ENCODE results near the gene EPB42. TPM values are rescaled to one million over a fixed set of nuclear protein-coding genes. Genes with fewer than 3 reads are reported as not detected.

The EPB42 gene
- total RNA-seq, 1 experiment from 2014 or later = not detected

DNA sequence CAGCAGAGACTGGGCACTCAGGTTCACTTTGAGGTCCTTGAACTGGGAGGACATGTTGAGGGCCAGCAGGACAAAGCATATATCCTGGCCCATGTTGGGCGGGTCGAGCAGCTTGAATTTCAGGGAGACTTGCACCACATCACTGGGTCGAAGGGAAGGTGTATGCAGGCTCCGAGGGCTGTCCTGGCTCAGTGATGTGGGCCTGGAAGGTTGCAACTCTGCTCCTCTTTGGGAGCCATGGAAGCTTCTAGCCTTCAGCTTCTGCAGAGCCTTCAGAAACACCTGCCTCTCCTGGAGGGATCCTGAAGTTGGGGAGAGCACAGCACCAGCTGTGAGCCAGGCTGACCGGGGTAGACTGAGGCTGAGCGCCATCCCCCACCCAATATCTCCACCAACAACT is 14.7 kb upstream of the EPB42 start:
- Histone ChIP-seq H2BK5ac (ENCODE audit: insufficient read length, low read length) (no peak overlapping the region), H3K79me1 (ENCODE audit: insufficient read depth, low read depth, low read length, poor library complexity, severe bottlenecking) (no peaks in the 10 kb centered on the region), H2AK5ac (ENCODE audit: insufficient read length, low read length) (no peak overlapping the region), H4K91ac (ENCODE audit: insufficient read length, low read depth, low read length) (no peak overlapping the region), H4K5ac (ENCODE audit: insufficient read length, low read depth, low read length) (no peak overlapping the region), H3K4me2 (ENCODE audit: insufficient read depth, insufficient read length, low read length) (no peak overlapping the region), H2BK15ac (ENCODE audit: low read depth, low read length) (no peak overlapping the region), H3K9me3 (ENCODE audit: control insufficient read depth, low read depth, low read length) (no peaks in the 10 kb centered on the region), H3K27ac (ENCODE audit: insufficient read length, low read depth, low read length) (no peak overlapping the region), H3K79me2 (ENCODE audit: insufficient read depth, low read length) (no peaks in the 10 kb centered on the region), H2BK12ac (ENCODE audit: insufficient read length, low read depth, low read length) (no peak overlapping the region), H3K23ac (ENCODE audit: insufficient read length, low read depth, low read length) (no peak overlapping the region), H2BK20ac (ENCODE audit: low read depth, low read length, poor library complexity, severe bottlenecking) (no peak overlapping the region), H2BK120ac (ENCODE audit: low read depth, low read length, poor library complexity, severe bottlenecking) (no peak overlapping the region), H4K8ac (replicated peaks; ENCODE audit: insufficient read length, low read depth, low read length) (no peak overlapping the region), H3K56ac (ENCODE audit: insufficient read length, low read depth, low read length) (no peak overlapping the region), H3K9ac (ENCODE audit: extremely low read depth, insufficient read length, low read length) (no peak overlapping the region), H3T11ph (ENCODE audit: low read length) (no peak overlapping the region), H3K23me2 (ENCODE audit: insufficient read length, low read depth, low read length, poor library complexity, severe bottlenecking) (no peaks in the 10 kb centered on the region), H2AFZ (ENCODE audit: low read length) (no peak overlapping the region), H3K4ac (ENCODE audit: low read depth, low read length) (no peak overlapping the region), H4K20me1 (ENCODE audit: control insufficient read depth, insufficient read depth, insufficient read length) (no peaks in the 10 kb centered on the region), H3K14ac (ENCODE audit: insufficient read depth, low read length) (no peak overlapping the region), H3K4me1 (ENCODE audit: insufficient read depth, low read length) (no peaks in the 10 kb centered on the region), H3K18ac (ENCODE audit: insufficient read length, low read depth, low read length) (no peak overlapping the region), H3K27me3 (ENCODE audit: insufficient read depth, low read length) (no peaks in the 10 kb centered on the region)
- peaks cover 13% of the 10 kb centered on the region for H3K27me3 Mint-ChIP-seq (ENCODE audit: low read depth)
- 0 out of 4 replicates have a peak, but pooled peaks cover 0 to 2% of the 10 kb centered on the region in 2 experiments for H3K4me1 Mint-ChIP-seq
- no peaks in the 10 kb centered on the region for H3K36me3 Mint-ChIP-seq (ENCODE audit: insufficient read depth in 1 of 3, low read depth in 3 of 3)
- H3K4me3 Mint-ChIP-seq = no peak overlapping the region
- no peak for DNase-seq
- H3K9me3 Mint-ChIP-seq = no peaks in the 10 kb centered on the region; a peak in 1 of 5 replicates
- WGBS (ENCODE audit: extremely low coverage, insufficient read length, low lambda C conversion rate) = no CpG with 5 or more reads among the region's 6 CpGs
- H3K27ac Mint-ChIP-seq = no peak overlapping the region
- TF ChIP-seq, protein P1, sequence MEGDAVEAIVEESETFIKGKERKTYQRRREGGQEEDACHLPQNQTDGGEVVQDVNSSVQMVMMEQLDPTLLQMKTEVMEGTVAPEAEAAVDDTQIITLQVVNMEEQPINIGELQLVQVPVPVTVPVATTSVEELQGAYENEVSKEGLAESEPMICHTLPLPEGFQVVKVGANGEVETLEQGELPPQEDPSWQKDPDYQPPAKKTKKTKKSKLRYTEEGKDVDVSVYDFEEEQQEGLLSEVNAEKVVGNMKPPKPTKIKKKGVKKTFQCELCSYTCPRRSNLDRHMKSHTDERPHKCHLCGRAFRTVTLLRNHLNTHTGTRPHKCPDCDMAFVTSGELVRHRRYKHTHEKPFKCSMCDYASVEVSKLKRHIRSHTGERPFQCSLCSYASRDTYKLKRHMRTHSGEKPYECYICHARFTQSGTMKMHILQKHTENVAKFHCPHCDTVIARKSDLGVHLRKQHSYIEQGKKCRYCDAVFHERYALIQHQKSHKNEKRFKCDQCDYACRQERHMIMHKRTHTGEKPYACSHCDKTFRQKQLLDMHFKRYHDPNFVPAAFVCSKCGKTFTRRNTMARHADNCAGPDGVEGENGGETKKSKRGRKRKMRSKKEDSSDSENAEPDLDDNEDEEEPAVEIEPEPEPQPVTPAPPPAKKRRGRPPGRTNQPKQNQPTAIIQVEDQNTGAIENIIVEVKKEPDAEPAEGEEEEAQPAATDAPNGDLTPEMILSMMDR (conservative IDR thresholded peaks at IDR 0.05) = no peak
